Lower leg skin (tissue), 4 donors: ENCODE results near the gene NOSIP. TPM values are rescaled to one million over a fixed set of nuclear protein-coding genes. Genes with fewer than 3 reads are reported as not detected.

ENCODE experiments used
- DNase-seq, 2 donors: peaks; one replicate each; pipeline ENCODE4 v3.0.0-alpha.2; 2019; ENCODE audit warnings: low spot score in 2 of 2
- H3K4me3 ChIP-seq: fragments of 200-600 bp; sonication (generic); 2 replicates; pipeline ENCODE4 v1.5.1; 2017; ENCODE audit warnings: mild to moderate bottlenecking, low read depth; ENCODE audit not compliant: poor library complexity, severe bottlenecking
- CTCF ChIP-seq, 3 donors: fragments of 450-650 bp; IDR thresholded peaks; one replicate each; pipeline ENCODE4 v1.5.1; 2016; ENCODE audit warnings: antibody characterized with exemption in 3 of 3, mild to moderate bottlenecking in 3 of 3, moderate library complexity in 2 of 3
- POLR2A ChIP-seq, 2 donors: fragments of 450-650 bp; IDR thresholded peaks; one replicate each; pipeline ENCODE4 v1.6.1; 2016 to 2017; ENCODE audit warnings: antibody characterized with exemption in 2 of 2, mild to moderate bottlenecking in 1 of 2, moderate library complexity in 1 of 2
- WGBS, 2 donors: methylation state at CpG; one replicate each; pipeline ENCODE4 v1.1.5; 2018; 5-methylcytosine and 5-hydroxymethylcytosine counted together
- intact Hi-C: fragments of 100-400 bp; cut with DNase I; formaldehyde crosslinking; loops from one replicate; pipeline ENCODE4 v1.15.0; 2023; ENCODE audit warnings: low total_unique reads
- total RNA-seq, 4 donors: library from RNA; depleted of rRNA; stranded (reverse); fragments of >200 nt; gene quantifications; one replicate each; pipeline ENCODE4 v1.1.0, GENCODE V29; 2016

NOSIP gene
- total RNA-seq, 4 donors from 2014 or later = 62.0 to 84.8 (median 66.8) TPM

GRCh38 chr19:49528211-49528771 is 52.1 kb downstream of the NOSIP start:
- peak overlapping the region; percentile 16 for H3K4me3 ChIP-seq
- WGBS, 2 donors = 51 to 52% methylated on average over 25 of the region's 25 CpGs
- intact Hi-C loops = no loop called here
- TF ChIP-seq POLR2A (IDR thresholded peaks at IDR 0.05) (no peak), CTCF (IDR thresholded peaks at IDR 0.05) (no peak)
- no peak for DNase-seq

GRCh38 chr19:49524812-49525455 is 55.4 kb downstream of the NOSIP start:
- 88% methylated on average over 21 to 22 of the region's 22 CpGs for WGBS, 2 donors
- no peak for DNase-seq
- no peak overlapping the region for H3K4me3 ChIP-seq
- intact Hi-C loops = no loop called here
- no peak for TF ChIP-seq POLR2A (IDR thresholded peaks at IDR 0.05)

- WGBS, 2 donors = 80 to 81% methylated on average over 13 of the region's 13 CpGs
- H3K4me3 ChIP-seq = no peak overlapping the region
- peak in 1 of 2 donors; percentile 35 for DNase-seq
- TF ChIP-seq CTCF (IDR thresholded peaks at IDR 0.05) (no peak), POLR2A (IDR thresholded peaks at IDR 0.05) (no peak)
- intact Hi-C loops = no loop called here
These were observed 59.5 kb downstream of the NOSIP start for GRCh38 chr19:49520705-49521319.

- H3K4me3 ChIP-seq = no peak overlapping the region
- DNase-seq = no peak
- WGBS, 2 donors = 97% methylated on average over 3 of the region's 3 CpGs
- TF ChIP-seq CTCF (IDR thresholded peaks at IDR 0.05) (no peak), POLR2A (IDR thresholded peaks at IDR 0.05) (no peak)
- intact Hi-C loops = no loop called here
These were observed 62.3 kb downstream of the NOSIP start for GRCh38 chr19:49518033-49518432.

- 49 to 59% methylated on average over 4 of the region's 4 CpGs for WGBS, 2 donors
- H3K4me3 ChIP-seq = no peak overlapping the region
- intact Hi-C loops = no loop called here
- TF ChIP-seq CTCF (IDR thresholded peaks at IDR 0.05) (no peak), POLR2A (IDR thresholded peaks at IDR 0.05) (no peak)
- DNase-seq = peak in 1 of 2 donors; percentile 54
These were observed 64.6 kb downstream of the NOSIP start for GRCh38 chr19:49515767-49516166.

- no peak overlapping the region for H3K4me3 ChIP-seq
- 80 to 84% methylated on average over 14 to 21 of the region's 21 CpGs for WGBS, 2 donors
- intact Hi-C loops = no loop called here
- TF ChIP-seq CTCF (IDR thresholded peaks at IDR 0.05) (no peak), POLR2A (IDR thresholded peaks at IDR 0.05) (no peak)
- DNase-seq = no peak
These were observed 66.2 kb downstream of the NOSIP start for GRCh38 chr19:49514151-49514550.
